Endodermal cell (in vitro differentiated cells): ENCODE measurements around the gene LPP. TPM values are rescaled to one million over a fixed set of nuclear protein-coding genes. Genes with fewer than 3 reads are reported as not detected.

Experiments used
- DNase-seq: peaks from one replicate; pipeline ENCODE4 v3.0.0-alpha.2; 2017
- H3K27ac ChIP-seq: 2 replicates; pipeline ENCODE4 v1.5.1; 2013; ENCODE audit warnings: mild to moderate bottlenecking, low read depth, low read length, moderate library complexity
- H3K27me3 ChIP-seq: 2 replicates; pipeline ENCODE4 v1.6.1; 2013; ENCODE audit warnings: mild to moderate bottlenecking, low read length, moderate library complexity; ENCODE audit not compliant: insufficient read depth, control insufficient read depth, poor library complexity, severe bottlenecking
- H3K36me3 ChIP-seq: 2 replicates; pipeline ENCODE4 v1.7.0; 2013; ENCODE audit warnings: mild to moderate bottlenecking, low read length, moderate library complexity; ENCODE audit not compliant: control insufficient read depth, insufficient read depth
- H3K4me1 ChIP-seq: one replicate; pipeline ENCODE4 v1.7.0; 2013; ENCODE audit warnings: low read length; ENCODE audit not compliant: control insufficient read depth, insufficient read depth
- H3K4me3 ChIP-seq: 2 replicates; pipeline ENCODE4 v1.5.1; 2013; ENCODE audit warnings: mild to moderate bottlenecking, low read length, moderate library complexity
- H3K9ac ChIP-seq: 2 replicates; pipeline ENCODE4 v1.6.1; 2013; ENCODE audit warnings: mild to moderate bottlenecking, low read length, moderate library complexity; ENCODE audit not compliant: poor library complexity, severe bottlenecking; ENCODE audit errors: extremely low read depth
- H3K9me3 ChIP-seq: 2 replicates; pipeline ENCODE4 v1.6.1; 2013; ENCODE audit warnings: mild to moderate bottlenecking, low read length, moderate library complexity; ENCODE audit not compliant: control insufficient read depth
- H3K27ac Mint-ChIP-seq: 2 replicates; pipeline ENCODE4 v1.8.0; 2020; ENCODE audit warnings: mixed read lengths
- H3K27me3 Mint-ChIP-seq: 2 replicates; pipeline ENCODE4 v1.8.0; 2021; ENCODE audit warnings: mild to moderate bottlenecking, mixed read lengths; ENCODE audit not compliant: insufficient read depth
- H3K36me3 Mint-ChIP-seq: 2 replicates; pipeline ENCODE4 v1.8.0; 2020; ENCODE audit warnings: low read depth, mixed read lengths
- H3K4me1 Mint-ChIP-seq: 2 replicates; pipeline ENCODE4 v1.8.0; 2020; ENCODE audit warnings: mixed read lengths
- H3K4me3 Mint-ChIP-seq: 2 replicates; pipeline ENCODE4 v1.8.0; 2020; ENCODE audit warnings: mild to moderate bottlenecking, moderate library complexity, mixed read lengths
- H3K9me3 Mint-ChIP-seq: 2 replicates; pipeline ENCODE4 v1.8.0; 2020; ENCODE audit warnings: mild to moderate bottlenecking, mixed read lengths
- whole genome bisulfite sequencing, 2 experiments: methylation state at CpG; one replicate each; pipeline versions ENCODE4 v1.1.5 to v1.1.7; 2013; ENCODE audit warnings: missing lambda C conversion rate in 2 of 2, mixed read lengths in 1 of 2; ENCODE audit not compliant: insufficient coverage in 1 of 2, insufficient read length in 1 of 2; 5-methylcytosine and 5-hydroxymethylcytosine counted together
- total RNA-seq, 2 donors: library from RNA; stranded (reverse); fragmentation: NEBNext Ultra II Directional in 1 of 2; extraction: Animal tissue kit (Norgen Biotek cat#: 25700) in 1 of 2; gene quantifications; 2 replicates in 1 of 2; 3 replicates in 1 of 2; pipeline ENCODE4 v1.2.1, GENCODE V29; 2021
- TF ChIP-seq, protein P1 (sequence below): fragments of 200-600 bp; sonication (generic); conservative IDR thresholded peaks from 2 replicates; pipeline ENCODE4 v1.5.0; 2021; ENCODE audit warnings: antibody characterized with exemption, mild to moderate bottlenecking

The LPP gene
- total RNA-seq, 2 donors from 2014 or later, result 78.0 to 105 TPM

DNA sequence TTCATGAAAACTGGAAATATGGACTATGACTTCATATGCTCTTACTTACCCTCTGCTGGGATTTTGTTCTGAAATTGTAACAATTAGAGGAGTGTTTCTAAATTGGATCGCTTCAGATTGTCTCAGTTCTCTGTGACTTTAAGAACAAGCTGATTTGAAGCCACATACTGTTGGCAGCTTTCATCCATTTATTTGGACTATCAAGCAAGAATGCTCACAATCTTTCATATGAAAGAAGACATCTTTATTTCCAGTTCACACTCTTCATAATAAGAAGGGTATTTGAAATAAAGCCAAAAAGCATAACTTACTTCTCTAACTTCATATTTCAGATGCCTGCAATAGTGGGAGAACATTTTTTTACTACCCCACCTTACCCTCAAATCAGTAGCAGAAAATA is 526.2 kb downstream of the LPP start:
- Histone ChIP-seq H3K27ac (no peak overlapping the region), H3K9ac (no peak overlapping the region), H3K9me3 (no peaks in the 10 kb centered on the region), H3K4me3 (no peak overlapping the region), H3K27me3 (no peaks in the 10 kb centered on the region), H3K4me1 (no peaks in the 10 kb centered on the region), H3K36me3 (no peaks in the 10 kb centered on the region)
- Mint-ChIP-seq H3K27me3 (no peaks in the 10 kb centered on the region), H3K9me3 (no peaks in the 10 kb centered on the region), H3K4me1 (peaks cover 4% of the 10 kb centered on the region), H3K4me3 (no peak overlapping the region), H3K27ac (no peak overlapping the region), H3K36me3 (no peaks in the 10 kb centered on the region)
- TF ChIP-seq, protein P1, sequence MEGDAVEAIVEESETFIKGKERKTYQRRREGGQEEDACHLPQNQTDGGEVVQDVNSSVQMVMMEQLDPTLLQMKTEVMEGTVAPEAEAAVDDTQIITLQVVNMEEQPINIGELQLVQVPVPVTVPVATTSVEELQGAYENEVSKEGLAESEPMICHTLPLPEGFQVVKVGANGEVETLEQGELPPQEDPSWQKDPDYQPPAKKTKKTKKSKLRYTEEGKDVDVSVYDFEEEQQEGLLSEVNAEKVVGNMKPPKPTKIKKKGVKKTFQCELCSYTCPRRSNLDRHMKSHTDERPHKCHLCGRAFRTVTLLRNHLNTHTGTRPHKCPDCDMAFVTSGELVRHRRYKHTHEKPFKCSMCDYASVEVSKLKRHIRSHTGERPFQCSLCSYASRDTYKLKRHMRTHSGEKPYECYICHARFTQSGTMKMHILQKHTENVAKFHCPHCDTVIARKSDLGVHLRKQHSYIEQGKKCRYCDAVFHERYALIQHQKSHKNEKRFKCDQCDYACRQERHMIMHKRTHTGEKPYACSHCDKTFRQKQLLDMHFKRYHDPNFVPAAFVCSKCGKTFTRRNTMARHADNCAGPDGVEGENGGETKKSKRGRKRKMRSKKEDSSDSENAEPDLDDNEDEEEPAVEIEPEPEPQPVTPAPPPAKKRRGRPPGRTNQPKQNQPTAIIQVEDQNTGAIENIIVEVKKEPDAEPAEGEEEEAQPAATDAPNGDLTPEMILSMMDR, result no peak
- WGBS, 2 experiments, result 90% methylated on average over 1 of the region's 1 CpG; no CpG with 5 or more reads in 1 of the 2 experiments
- no peak for DNase-seq

DNA sequence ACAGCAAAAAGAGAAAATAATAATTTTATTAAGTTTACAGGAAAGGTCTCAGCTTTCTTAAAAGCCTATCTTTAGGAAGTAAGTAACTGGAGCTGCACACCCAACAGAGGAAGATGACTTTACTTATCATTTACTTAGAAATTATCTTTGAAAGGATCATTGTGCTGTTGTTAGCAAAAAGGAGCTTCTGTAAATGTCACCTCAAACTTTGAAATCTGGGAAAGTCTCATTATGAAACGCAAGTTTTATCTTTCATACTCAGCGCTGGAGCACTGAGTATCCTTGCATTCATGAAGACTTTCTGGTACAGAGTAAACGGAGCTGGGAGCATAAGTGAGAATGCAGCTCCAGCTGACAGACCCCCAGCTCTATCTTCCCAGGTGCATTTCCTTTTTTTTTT is 526.6 kb downstream of the LPP start:
- peaks cover 4% of the 10 kb centered on the region for H3K4me1 Mint-ChIP-seq
- Histone ChIP-seq H3K27ac (no peak overlapping the region), H3K4me1 (no peaks in the 10 kb centered on the region), H3K4me3 (no peak overlapping the region), H3K9ac (no peak overlapping the region), H3K27me3 (no peaks in the 10 kb centered on the region), H3K9me3 (no peaks in the 10 kb centered on the region), H3K36me3 (no peaks in the 10 kb centered on the region)
- no peak for DNase-seq
- 75 to 80% methylated on average over 2 to 3 of the region's 3 CpGs for whole genome bisulfite sequencing, 2 experiments
- H3K36me3 Mint-ChIP-seq, result no peaks in the 10 kb centered on the region
- no peaks in the 10 kb centered on the region for H3K27me3 Mint-ChIP-seq
- H3K27ac Mint-ChIP-seq, result no peak overlapping the region
- H3K9me3 Mint-ChIP-seq, result no peaks in the 10 kb centered on the region
- H3K4me3 Mint-ChIP-seq, result no peak overlapping the region
- TF ChIP-seq, protein P1, result no peak

DNA sequence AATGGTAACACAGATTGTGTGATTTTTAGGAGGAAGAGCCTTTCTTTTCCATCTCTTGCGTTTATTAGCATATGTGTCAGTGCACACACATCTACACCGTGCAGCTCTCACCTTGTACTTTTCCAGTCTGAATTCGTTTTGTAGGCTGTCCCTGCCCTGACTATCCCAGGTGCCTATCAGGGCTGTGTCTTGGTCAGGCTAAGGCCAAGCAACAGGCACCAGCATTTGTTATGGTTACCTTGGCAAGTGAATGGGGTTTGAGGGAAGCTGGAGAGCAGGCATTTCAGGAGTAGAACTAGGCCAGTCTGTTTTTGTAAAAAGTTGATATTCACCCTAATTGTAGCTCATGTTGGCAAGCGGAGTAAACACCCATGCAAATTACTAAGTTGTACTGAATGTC is 528.4 kb downstream of the LPP start:
- Mint-ChIP-seq H3K36me3 (no peaks in the 10 kb centered on the region), H3K27ac (no peak overlapping the region), H3K9me3 (no peaks in the 10 kb centered on the region), H3K4me3 (no peak overlapping the region), H3K27me3 (no peaks in the 10 kb centered on the region), H3K4me1 (peaks cover 9% of the 10 kb centered on the region)
- no peaks in the 10 kb centered on the region for H3K27me3 ChIP-seq
- H3K4me3 ChIP-seq, result no peak overlapping the region
- H3K36me3 ChIP-seq, result no peaks in the 10 kb centered on the region
- WGBS, 2 experiments, result 89 to 92% methylated on average over 3 to 4 of the region's 4 CpGs
- DNase-seq, result no peak
- no peaks in the 10 kb centered on the region for H3K4me1 ChIP-seq
- H3K9me3 ChIP-seq, result no peaks in the 10 kb centered on the region
- H3K27ac ChIP-seq, result no peak overlapping the region
- TF ChIP-seq, protein P1, result no peak
- no peak overlapping the region for H3K9ac ChIP-seq
